Measurements from ENCODE around the gene MSL3. TPM values are rescaled to one million over a fixed set of nuclear protein-coding genes. Genes with fewer than 3 reads are reported as not detected.

The MSL3 gene
- total and polyA plus RNA-seq, 2 of the 13 experiments (the other 11 are each of a cell fraction or from before 2014, with no cell fraction given): 7.6 to 10.2 TPM

- no peak overlapping the region for H3K4me3 ChIP-seq (replicated peaks in 1 of 3; ENCODE audit: insufficient read depth in 1 of 3, low read depth in 2 of 3, low read length in 3 of 3)
- H3K4me2 ChIP-seq (ENCODE audit: low read depth, low read length): no peak overlapping the region
- no peaks in the 10 kb centered on the region for H4K20me1 ChIP-seq (ENCODE audit: insufficient read depth, low read length)
- H3K27ac ChIP-seq (ENCODE audit: extremely low read length, insufficient read depth, low read length): no peak overlapping the region
- DNase-seq (ENCODE audit: low spot score) (no peak), ATAC-seq (no peak), FAIRE-seq (no peak)
- ChIA-PET POLR2A (no interaction called here), CTCF (ENCODE audit: low intra/inter-chr PET ratio, low total read pairs) (no interaction called here)
- intact Hi-C loops (cut with micrococcal nuclease; ENCODE audit: unreplicated experiment) (no loop called here), in situ Hi-C loops (cut with HindIII; ENCODE audit: extremely low pct_ligation_motif_present, low pct_unique_long_range_greater_than_20kb) (loop anchor here (25.0 kb wide), 1 partner anchor 616 kb away; no protein-coding TSS in a partner anchor)
- no peaks in the 10 kb centered on the region for H3K36me3 ChIP-seq (replicated peaks in 1 of 2; ENCODE audit: control insufficient read depth in 1 of 2, insufficient read depth in 2 of 2, low read length in 2 of 2)
- BruUV-seq (replicated peaks): no TSS peak
- H3K4me1 ChIP-seq (ENCODE audit: insufficient read depth, low read length): peaks cover 29% of the 10 kb centered on the region
- no peak overlapping the region for H2AFZ ChIP-seq (ENCODE audit: low read length)
- H3K9ac ChIP-seq (ENCODE audit: insufficient read depth, low read depth, low read length): no peak overlapping the region
- no peaks in the 10 kb centered on the region for H3K79me2 ChIP-seq (ENCODE audit: insufficient read depth, low read length)
- peaks cover 2 to 16% of the 10 kb centered on the region in 2 experiments; a peak in 3 of 5 replicates for H3K27me3 ChIP-seq (ENCODE audit: control insufficient read depth in 1 of 2, insufficient read depth in 2 of 2, low read length in 2 of 2)
- WGBS (ENCODE audit: low lambda C conversion rate): 95% methylated on average over 2 of the region's 2 CpGs
- no peak for TF ChIP-seq AKAP8 (CRISPR knock-in tag; IDR thresholded peaks at IDR 0.05)
- TF ChIP-seq ATF7 (IDR thresholded peaks at IDR 0.05): peak; percentile 64
- TF ChIP-seq ATF7 (CRISPR knock-in tag; IDR thresholded peaks at IDR 0.05): no peak
- TF ChIP-seq NFRKB (IDR thresholded peaks at IDR 0.05): no peak
- H3K9me3 ChIP-seq (ENCODE audit: low read length): no peaks in the 10 kb centered on the region
These were observed 4.4 kb upstream of the MSL3 start for GRCh38 chrX:11753668-11754067.

DNA sequence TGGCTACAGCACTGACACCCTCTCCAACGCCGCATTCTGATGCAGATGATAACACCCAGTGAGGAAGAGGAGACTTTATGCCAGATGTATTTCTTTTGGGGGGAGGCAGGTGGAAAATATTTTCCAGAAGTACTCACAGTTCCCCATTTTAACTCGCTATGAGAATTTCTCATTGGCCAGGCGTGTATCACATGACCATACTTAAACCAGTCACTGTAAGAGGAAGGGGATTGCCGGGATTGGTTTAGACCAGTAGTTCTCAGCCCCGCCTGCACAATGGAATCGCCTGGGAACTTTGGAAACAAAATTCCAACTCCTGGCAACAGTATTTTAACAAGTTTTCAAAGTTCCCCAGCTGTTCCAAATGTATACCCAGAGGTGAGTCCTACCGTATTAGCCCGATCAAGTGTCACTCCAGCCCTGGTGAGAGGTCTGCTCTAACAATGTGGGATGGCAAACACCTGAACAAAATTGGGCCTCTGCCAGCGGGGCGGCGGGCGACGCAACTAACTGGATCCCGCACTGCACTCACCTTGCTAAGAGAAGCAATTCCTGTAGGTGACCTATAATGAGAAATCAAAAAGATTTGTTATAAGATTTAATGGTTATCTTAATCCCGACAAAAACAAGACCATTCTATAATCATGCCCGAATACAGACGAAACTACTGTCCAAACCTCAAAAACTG lies 2.9 kb upstream of the MSL3 start:
- no TSS peak for BruUV-seq (replicated peaks)
- ChIA-PET POLR2A (no interaction called here), CTCF (ENCODE audit: low intra/inter-chr PET ratio, low total read pairs) (no interaction called here)
- Histone ChIP-seq H3K4me1 (ENCODE audit: insufficient read depth, low read length) (peaks cover 29% of the 10 kb centered on the region), H3K9ac (ENCODE audit: insufficient read depth, low read depth, low read length) (no peak overlapping the region), H3K4me3 (replicated peaks in 1 of 3; ENCODE audit: insufficient read depth in 1 of 3, low read depth in 2 of 3, low read length in 3 of 3) (no peak overlapping the region), H3K9me3 (ENCODE audit: low read length) (no peaks in the 10 kb centered on the region), H3K79me2 (ENCODE audit: insufficient read depth, low read length) (no peaks in the 10 kb centered on the region), H3K27me3 (ENCODE audit: control insufficient read depth in 1 of 2, insufficient read depth in 2 of 2, low read length in 2 of 2) (peaks cover 2 to 16% of the 10 kb centered on the region in 2 experiments; a peak in 3 of 5 replicates), H4K20me1 (ENCODE audit: insufficient read depth, low read length) (no peaks in the 10 kb centered on the region), H3K4me2 (ENCODE audit: low read depth, low read length) (0 out of 2 replicates have a peak overlapping the region, but pooled peaks have one; percentile 27), H3K27ac (ENCODE audit: extremely low read length, insufficient read depth, low read length) (no peak overlapping the region), H2AFZ (ENCODE audit: low read length) (no peak overlapping the region), H3K36me3 (replicated peaks in 1 of 2; ENCODE audit: control insufficient read depth in 1 of 2, insufficient read depth in 2 of 2, low read length in 2 of 2) (no peaks in the 10 kb centered on the region)
- 25% methylated on average over 9 of the region's 18 CpGs for WGBS (ENCODE audit: low lambda C conversion rate)
- intact Hi-C loops (cut with micrococcal nuclease; ENCODE audit: unreplicated experiment): no loop called here
- DNase-seq (ENCODE audit: low spot score) (no peak), FAIRE-seq (no peak), ATAC-seq (no peak)
- in situ Hi-C loops (cut with HindIII; ENCODE audit: extremely low pct_ligation_motif_present, low pct_unique_long_range_greater_than_20kb): loop anchor here (25.0 kb wide), 1 partner anchor 618 kb away; no protein-coding TSS in a partner anchor
- TF ChIP-seq ZFP41 (CRISPR knock-in tag; IDR thresholded peaks at IDR 0.05; ENCODE audit: borderline replicate concordance): no peak
- TF ChIP-seq ZFP36L1 (CRISPR knock-in tag; IDR thresholded peaks at IDR 0.05): no peak
- no peak for TF ChIP-seq ZBTB42 (CRISPR knock-in tag; IDR thresholded peaks at IDR 0.05)
- no peak for TF ChIP-seq KLF12 (CRISPR knock-in tag; IDR thresholded peaks at IDR 0.05; ENCODE audit: borderline replicate concordance)
- TF ChIP-seq ZNF790 (CRISPR knock-in tag; IDR thresholded peaks at IDR 0.05; ENCODE audit: borderline replicate concordance): no peak
